GM18499 (cell line): ENCODE measurements around the gene CRACDL.

Experiments used
- ATAC-seq: cut with Tn5 transposase; IDR thresholded peaks from one replicate; pipeline ENCODE4 v1.9.1; 2021; ENCODE audit warnings: moderate number of reproducible peaks; ENCODE audit not compliant: insufficient read depth, unreplicated experiment

CRACDL gene

GRCh38 chr2:98926601-98927000 lies 9.4 kb downstream of the CRACDL start:
- ATAC-seq = no peak

- no peak for ATAC-seq
Measured at GRCh38 chr2:98924910-98925309, 11.1 kb downstream of the CRACDL start.

GRCh38 chr2:98924038-98924830 lies 11.8 kb downstream of the CRACDL start:
- no peak for ATAC-seq

DNA sequence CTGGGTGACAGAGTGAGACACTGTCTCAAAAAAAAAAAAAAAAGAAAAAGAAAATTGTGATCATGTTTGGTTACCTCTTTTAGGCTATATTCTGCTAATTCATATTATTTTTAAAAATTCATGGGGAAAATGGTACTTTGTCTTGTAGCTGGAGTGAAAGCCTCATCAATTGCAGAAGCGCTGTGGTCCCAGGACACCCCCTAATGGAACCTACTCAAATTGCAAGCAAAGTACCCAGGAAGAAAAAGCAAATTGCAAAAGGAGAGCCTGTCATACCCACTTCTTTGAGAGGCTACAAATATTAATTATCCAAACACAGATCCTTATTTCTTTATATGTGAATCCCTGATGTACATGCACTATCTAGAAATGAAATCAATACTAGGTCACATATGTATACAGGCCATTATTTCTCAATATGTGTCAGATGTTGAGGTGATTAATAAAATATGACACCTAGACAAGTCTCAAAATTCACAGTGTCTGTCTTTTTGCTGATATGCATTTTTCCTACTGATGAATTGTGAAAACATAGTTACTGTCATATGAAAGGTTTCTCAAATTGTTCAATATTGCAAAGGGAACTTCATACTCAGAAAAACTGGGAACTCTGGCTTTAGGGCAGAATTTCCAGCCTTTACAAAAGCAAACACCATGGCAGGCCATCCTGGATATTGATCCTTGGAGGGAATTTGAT lies 12.6 kb downstream of the CRACDL start:
- ATAC-seq = no peak

GRCh38 chr2:98921062-98921461 lies 15.0 kb downstream of the CRACDL start:
- ATAC-seq = no peak

DNA sequence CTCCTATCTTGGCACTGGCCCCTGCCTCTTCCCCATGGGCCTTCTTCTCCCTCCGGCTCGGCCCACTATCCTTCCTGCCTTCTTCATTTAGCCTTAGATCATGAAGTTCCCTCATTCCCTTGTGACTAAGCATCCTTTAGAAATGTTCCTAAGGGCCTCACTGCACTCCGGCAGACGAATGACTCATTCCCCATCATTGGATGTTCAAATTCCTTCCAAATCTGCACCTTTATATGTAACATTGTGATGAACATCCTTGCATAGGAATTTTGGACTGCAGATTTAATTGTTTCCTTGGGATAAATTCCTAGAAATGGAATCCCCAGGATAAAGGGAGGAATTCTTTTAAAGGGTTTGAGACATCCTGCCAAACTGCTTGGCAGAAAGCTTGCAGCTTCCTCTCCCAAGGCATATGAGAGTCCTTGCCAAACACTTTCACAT lies 19.0 kb downstream of the CRACDL start:
- no peak for ATAC-seq

GRCh38 chr2:98915751-98916358 lies 20.2 kb downstream of the CRACDL start:
- no peak for ATAC-seq

GRCh38 chr2:98914713-98915580 lies 21.1 kb downstream of the CRACDL start:
- ATAC-seq = no peak

GRCh38 chr2:98913916-98914712 lies 21.9 kb downstream of the CRACDL start:
- ATAC-seq = no peak

GRCh38 chr2:98912957-98913915 lies 22.8 kb downstream of the CRACDL start:
- no peak for ATAC-seq

GRCh38 chr2:98912221-98912851 lies 23.7 kb downstream of the CRACDL start:
- no peak for ATAC-seq

DNA sequence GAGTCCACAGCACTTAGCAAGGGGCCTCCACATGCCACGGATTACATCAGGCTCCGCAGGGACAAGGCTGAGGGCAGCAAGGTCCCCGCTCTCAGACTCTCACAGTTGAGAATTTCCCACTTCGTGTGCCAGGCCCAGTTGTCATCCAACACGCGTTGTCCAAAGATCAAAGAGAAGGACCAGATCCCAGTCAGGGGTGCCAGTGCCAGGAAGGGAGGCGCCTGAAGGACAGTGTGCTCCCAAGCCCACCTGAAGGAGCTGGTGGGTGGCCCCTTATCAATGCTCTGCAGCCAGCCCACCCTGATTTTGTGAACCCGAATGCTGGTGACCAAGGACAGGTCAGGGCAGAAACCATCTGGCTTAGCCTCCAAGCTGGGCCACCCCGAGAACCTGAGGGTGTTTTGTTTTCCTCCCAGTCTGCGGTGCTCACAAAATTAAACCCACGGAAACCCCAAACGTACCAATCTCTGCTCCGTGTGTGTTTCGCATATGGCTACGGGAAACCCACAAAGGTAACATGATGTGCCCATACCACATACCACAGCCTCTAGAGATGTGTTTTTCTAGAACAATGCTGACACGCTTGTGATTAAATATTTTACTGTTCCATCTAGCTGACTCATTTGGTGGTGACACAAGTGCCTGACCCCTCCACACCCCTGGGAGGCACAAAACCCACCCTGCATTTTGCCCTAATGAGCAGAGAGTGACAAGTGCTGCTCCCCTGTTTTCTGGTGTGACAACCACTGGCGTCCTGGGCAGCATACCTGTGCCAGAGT lies 24.5 kb downstream of the CRACDL start:
- ATAC-seq = no peak

- ATAC-seq = no peak
Measured at GRCh38 chr2:98911126-98911375, 25.0 kb downstream of the CRACDL start.

DNA sequence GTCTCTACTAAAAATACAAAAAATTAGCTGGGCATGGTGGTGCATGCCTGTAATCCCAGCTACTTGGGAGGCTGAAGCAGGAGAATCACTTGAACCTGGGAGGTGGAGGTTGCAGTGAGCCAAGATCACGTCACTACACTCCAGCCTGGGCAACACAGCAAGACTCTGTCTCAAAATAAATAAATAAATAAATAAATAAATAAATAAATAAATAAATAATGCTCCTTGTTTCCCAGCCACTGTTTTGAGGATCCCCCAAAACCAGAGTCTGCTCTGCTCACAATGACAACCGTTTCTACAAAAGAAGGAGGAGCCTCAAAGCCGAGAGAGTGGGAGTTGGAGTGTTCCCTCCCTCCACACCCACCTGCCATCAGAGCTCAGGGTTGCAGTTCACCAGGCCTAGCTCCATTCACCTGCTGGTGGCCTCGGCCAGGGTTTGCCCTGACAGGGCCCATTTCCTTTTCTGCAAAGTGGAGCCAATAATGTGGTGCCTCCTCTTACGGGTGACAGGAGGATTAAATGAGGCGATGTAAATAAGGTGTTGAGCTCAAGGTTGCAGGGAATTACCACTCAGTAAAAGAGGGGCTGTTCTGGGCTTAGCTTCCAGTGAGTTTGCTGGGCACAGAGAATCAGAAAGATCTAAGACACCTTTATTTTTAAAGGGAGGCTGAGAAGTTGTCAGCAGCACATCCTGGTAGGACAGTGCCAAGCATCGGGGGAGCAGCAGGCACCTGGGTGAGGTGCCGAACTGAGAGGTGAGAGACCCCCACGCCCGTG lies 25.5 kb downstream of the CRACDL start:
- ATAC-seq = no peak

- no peak for ATAC-seq
Measured at GRCh38 chr2:98909317-98910211, 26.5 kb downstream of the CRACDL start.

- no peak for ATAC-seq
Measured at GRCh38 chr2:98908931-98909316, 27.1 kb downstream of the CRACDL start.
